ENCODE measurements around the gene MAST3. TPM values are rescaled to one million over a fixed set of nuclear protein-coding genes. Genes with fewer than 3 reads are reported as not detected.
"Not testable (repeated sequence)": the region's sequence is repeated elsewhere in the genome, so short reads cannot be mapped to it uniquely, and the experiment has no call there.

The MAST3 gene
- total RNA-seq, 2 experiments from 2014 or later: 17.4 to 20.1 TPM

- peak; percentile 94 for ATAC-seq
- intact Hi-C loops (cut with DNase I, micrococcal nuclease): loop anchor here (1.0 to 10.0 kb wide), 21 partner anchors 8 to 641 kb away; partner anchors contain the start of genes ARRDC2 (in 1 of the 2), IFI30 (in 1 of the 2), KXD1 (in 1 of the 2) and LSM4 (in 1 of the 2)
- peaks cover 2% of the 10 kb centered on the region for H3K36me3 Mint-ChIP-seq (ENCODE audit: low read depth)
Measured at GRCh38 chr19:18152817-18153555, 55.4 kb downstream of the MAST3 start, which contains the start of gene PIK3R2. TSS of gene PIK3R2 (plus strand) at chr19:18153163. CDS start at chr19:18155880, 2,717 bp downstream.

DNA sequence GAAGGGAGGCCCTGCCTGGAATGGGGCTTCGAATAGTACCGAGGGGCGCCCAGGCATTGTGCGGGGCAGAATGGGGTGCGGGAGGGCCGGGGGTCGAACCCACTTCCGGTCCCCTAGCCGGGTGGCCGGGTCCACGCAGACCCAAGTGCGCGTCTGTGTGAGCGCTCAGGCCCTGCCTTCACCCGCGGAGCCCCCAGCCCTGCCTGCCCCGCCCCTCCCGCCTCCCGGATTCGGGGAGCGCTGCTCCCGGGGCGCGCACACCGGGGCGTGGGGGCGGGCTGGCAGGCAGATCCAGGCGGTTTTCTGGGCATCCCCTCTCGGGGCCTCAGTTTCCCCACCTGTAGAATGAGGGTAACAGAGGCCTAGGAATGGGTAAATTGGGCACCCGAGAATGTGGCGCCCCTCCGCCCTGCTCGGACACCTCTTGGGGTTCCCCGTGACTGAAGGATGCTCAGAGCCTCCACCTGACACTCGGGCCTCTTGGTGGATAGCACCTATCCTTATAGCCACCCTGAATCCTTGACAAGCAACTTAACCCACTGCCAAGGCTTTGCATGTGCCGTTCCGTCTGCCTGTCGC is 56.1 kb downstream of the MAST3 start:
- DNase-seq (peak; percentile 57), ATAC-seq (no peak)
- Mint-ChIP-seq H3K36me3 (ENCODE audit: low read depth) (no peaks in the 10 kb centered on the region), H3K27me3 (no peaks in the 10 kb centered on the region), H3K4me3 (peak overlapping the region; percentile 84), H3K9me3 (ENCODE audit: low read depth) (no peaks in the 10 kb centered on the region), H3K4me1 (peaks cover 23% of the 10 kb centered on the region), H3K27ac (peak overlapping the region; percentile 73)
- POLR2A ChIA-PET: no interaction called here
- intact Hi-C loops (cut with DNase I, micrococcal nuclease): loop anchor here (1.0 to 10.0 kb wide), 13 partner anchors 8 to 641 kb away; partner anchors contain the start of genes ARRDC2 (in 1 of the 2), IFI30 (in 1 of the 2), MPV17L2 (in 1 of the 2) and PGLS (in 1 of the 2)
- CTCF ChIA-PET: interaction anchor here (1.0 kb wide), 1 partner anchor 14 kb away, joined by 3 read pairs; no protein-coding TSS in a partner anchor

More at GRCh38 chr19:18152817-18153555, 55.4 kb downstream of the MAST3 start, which contains the start of gene PIK3R2:
- Mint-ChIP-seq H3K27ac (peak within 1 kb of the TSS; percentile 98), H3K27me3 (no peaks in the 10 kb centered on the region), H3K4me1 (peaks cover 23% of the 10 kb centered on the region), H3K9me3 (ENCODE audit: low read depth) (no peaks in the 10 kb centered on the region), H3K4me3 (peak within 1 kb of the TSS; percentile 84)
- POLR2A ChIA-PET: interaction anchor here (0.6 to 1.1 kb wide), 5 partner anchors 24 to 283 kb away, joined by 3 read pairs; partner anchors contain the start of gene CCDC124
- peak; percentile 100 for DNase-seq
- CTCF ChIA-PET: interaction anchor here (0.6 to 2.0 kb wide), 9 partner anchors 11 to 1211 kb away, joined by 3 to 8 read pairs (median 4); no protein-coding TSS in a partner anchor

GRCh38 chr19:18155095-18156087 is 57.8 kb downstream of the MAST3 start:
- ChIA-PET CTCF (interaction anchor here (0.6 to 1.4 kb wide), 3 partner anchors 9 to 42 kb away, joined by 3 to 5 read pairs (median 4); no protein-coding TSS in a partner anchor), POLR2A (interaction anchor here (0.6 kb wide), 2 partner anchors 9 to 250 kb away, joined by 4 to 5 read pairs; no protein-coding TSS in a partner anchor)
- H3K27me3 Mint-ChIP-seq: no peaks in the 10 kb centered on the region
- DNase-seq: no peak
- intact Hi-C loops (cut with DNase I, micrococcal nuclease): loop anchor here in 1 of 2 experiments (10.0 kb wide), 1 partner anchor 151 kb away; the partner anchor contains the start of gene ARRDC2
- no peaks in the 10 kb centered on the region for H3K9me3 Mint-ChIP-seq (ENCODE audit: low read depth)
- H3K36me3 Mint-ChIP-seq (ENCODE audit: low read depth): peaks cover 3% of the 10 kb centered on the region
- no peak overlapping the region for H3K4me3 Mint-ChIP-seq
- peaks cover 27% of the 10 kb centered on the region for H3K4me1 Mint-ChIP-seq
- no peak overlapping the region for H3K27ac Mint-ChIP-seq
- no peak for ATAC-seq

- intact Hi-C loops (cut with DNase I, micrococcal nuclease): loop anchor here in 1 of 2 experiments (10.0 kb wide), 1 partner anchor 151 kb away; the partner anchor contains the start of gene ARRDC2
Measured at GRCh38 chr19:18156268-18156667, 58.7 kb downstream of the MAST3 start.

DNA sequence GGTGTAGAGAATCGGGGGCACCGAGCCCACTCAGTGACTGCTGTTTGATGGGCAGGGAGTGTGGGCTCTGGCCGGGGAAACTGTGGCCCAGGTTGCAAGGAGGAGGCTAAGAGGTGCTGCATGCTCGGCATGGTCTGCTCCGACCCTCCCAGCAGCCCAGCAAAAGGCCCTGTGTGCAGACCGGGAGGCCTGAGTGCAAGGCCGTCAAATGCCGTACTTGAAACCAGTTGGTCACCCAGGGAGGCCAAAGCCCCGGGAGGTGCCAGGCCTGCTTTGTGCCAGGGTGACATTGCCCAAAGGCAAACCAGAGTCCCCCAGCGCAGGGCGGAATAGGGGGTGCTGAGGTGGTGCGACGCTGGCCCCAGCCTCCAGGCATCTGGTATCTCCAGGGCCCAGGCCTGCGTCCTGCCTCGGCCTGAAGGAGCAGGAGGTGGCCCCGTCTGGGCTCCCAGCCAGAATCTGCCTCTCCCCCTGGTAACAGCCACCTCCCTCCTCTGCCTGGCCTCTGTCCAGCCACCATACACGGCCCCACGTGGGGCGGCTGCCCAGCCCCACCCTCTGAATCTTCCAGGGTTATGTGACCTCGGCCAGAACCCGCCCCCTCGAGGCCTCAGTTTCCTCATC is 59.4 kb downstream of the MAST3 start:
- POLR2A ChIA-PET: no interaction called here
- intact Hi-C loops (cut with DNase I, micrococcal nuclease): loop anchor here in 1 of 2 experiments (10.0 kb wide), 1 partner anchor 152 kb away; the partner anchor contains the start of gene ARRDC2
- DNase-seq: no peak
- Mint-ChIP-seq H3K4me3 (no peak overlapping the region), H3K4me1 (peaks cover 23% of the 10 kb centered on the region), H3K9me3 (ENCODE audit: low read depth) (no peaks in the 10 kb centered on the region), H3K27me3 (no peaks in the 10 kb centered on the region), H3K27ac (no peak overlapping the region), H3K36me3 (ENCODE audit: low read depth) (peaks cover 4% of the 10 kb centered on the region)
- no peak for ATAC-seq
- CTCF ChIA-PET: interaction anchor here (1.4 kb wide), 1 partner anchor 44 kb away, joined by 5 read pairs; no protein-coding TSS in a partner anchor

More at GRCh38 chr19:18156268-18156667, 58.7 kb downstream of the MAST3 start:
- CTCF ChIA-PET: interaction anchor here (1.4 kb wide), 1 partner anchor 43 kb away, joined by 5 read pairs; no protein-coding TSS in a partner anchor
- DNase-seq: no peak
- POLR2A ChIA-PET: no interaction called here
- Mint-ChIP-seq H3K27ac (no peak overlapping the region), H3K4me3 (no peak overlapping the region), H3K9me3 (ENCODE audit: low read depth) (no peaks in the 10 kb centered on the region), H3K4me1 (peaks cover 28% of the 10 kb centered on the region), H3K27me3 (no peaks in the 10 kb centered on the region), H3K36me3 (ENCODE audit: low read depth) (peaks cover 4% of the 10 kb centered on the region)
- no peak for ATAC-seq

- Mint-ChIP-seq H3K4me1 (peaks cover 20% of the 10 kb centered on the region), H3K27me3 (no peaks in the 10 kb centered on the region)
- intact Hi-C loops (cut with DNase I, micrococcal nuclease): loop anchor here in 1 of 2 experiments (10.0 kb wide), 1 partner anchor 153 kb away; the partner anchor contains the start of gene ARRDC2
Measured at GRCh38 chr19:18157465-18158063, 60.0 kb downstream of the MAST3 start.

GRCh38 chr19:18158467-18158866 is 60.9 kb downstream of the MAST3 start:
- no peak overlapping the region for H3K4me3 Mint-ChIP-seq
- peaks cover 20% of the 10 kb centered on the region for H3K4me1 Mint-ChIP-seq
- intact Hi-C loops (cut with DNase I, micrococcal nuclease): loop anchor here in 1 of 2 experiments (10.0 kb wide), 1 partner anchor 154 kb away; the partner anchor contains the start of gene ARRDC2
- ATAC-seq: no peak
- POLR2A ChIA-PET: no interaction called here
- H3K27ac Mint-ChIP-seq: no peak overlapping the region
- CTCF ChIA-PET: interaction anchor here (0.6 kb wide), 1 partner anchor 81 kb away, joined by 3 read pairs; no protein-coding TSS in a partner anchor
- H3K27me3 Mint-ChIP-seq: no peaks in the 10 kb centered on the region
- no peak for DNase-seq
- peaks cover 7% of the 10 kb centered on the region for H3K36me3 Mint-ChIP-seq (ENCODE audit: low read depth)
- H3K9me3 Mint-ChIP-seq (ENCODE audit: low read depth): no peaks in the 10 kb centered on the region

More at GRCh38 chr19:18157465-18158063, 60.0 kb downstream of the MAST3 start:
- Mint-ChIP-seq H3K27ac (no peak overlapping the region), H3K9me3 (ENCODE audit: low read depth) (no peaks in the 10 kb centered on the region), H3K4me3 (no peak overlapping the region), H3K36me3 (ENCODE audit: low read depth) (peaks cover 4% of the 10 kb centered on the region)
- ChIA-PET POLR2A (no interaction called here), CTCF (no interaction called here)
- ATAC-seq (no peak), DNase-seq (no peak)

GRCh38 chr19:18159059-18159616 is 61.6 kb downstream of the MAST3 start:
- ATAC-seq; POLR2A ChIA-PET; H3K9me3 Mint-ChIP-seq (ENCODE audit: low read depth); DNase-seq; H3K27me3 Mint-ChIP-seq; H3K27ac Mint-ChIP-seq; H3K4me3 Mint-ChIP-seq; H3K36me3 Mint-ChIP-seq (ENCODE audit: low read depth): not testable (repeated sequence)
- CTCF ChIA-PET: interaction anchor here (0.7 to 0.9 kb wide), 3 partner anchors 93 to 141 kb away, joined by 3 read pairs; no protein-coding TSS in a partner anchor
- H3K4me1 Mint-ChIP-seq: peaks cover 16% of the 10 kb centered on the region
- intact Hi-C loops (cut with DNase I, micrococcal nuclease): loop anchor here in 1 of 2 experiments (10.0 kb wide), 1 partner anchor 154 kb away; the partner anchor contains the start of gene ARRDC2

- Mint-ChIP-seq H3K27me3 (no peaks in the 10 kb centered on the region), H3K36me3 (ENCODE audit: low read depth) (peaks cover 9% of the 10 kb centered on the region), H3K4me3 (no peak overlapping the region), H3K4me1 (peaks cover 11% of the 10 kb centered on the region), H3K27ac (no peak overlapping the region), H3K9me3 (ENCODE audit: low read depth) (no peaks in the 10 kb centered on the region)
- no peak for ATAC-seq
- CTCF ChIA-PET: interaction anchor here (0.7 to 2.4 kb wide), 7 partner anchors 8 to 152 kb away, joined by 3 to 7 read pairs (median 3); partner anchors contain the start of gene ARRDC2
- no peak for DNase-seq
- intact Hi-C loops (cut with DNase I, micrococcal nuclease): loop anchor here (2.0 to 10.0 kb wide), 2 partner anchors 47 to 155 kb away; partner anchors contain the start of gene ARRDC2 (in 1 of the 2)
- POLR2A ChIA-PET: no interaction called here
Measured at GRCh38 chr19:18159810-18160209, 62.2 kb downstream of the MAST3 start.
